IgD-negative memory B cell (primary cell): ENCODE measurements around the gene PKP4. TPM values are rescaled to one million over a fixed set of nuclear protein-coding genes. Genes with fewer than 3 reads are reported as not detected.

Experiments
- H3K27ac Mint-ChIP-seq, 3 donors: one replicate each; pipeline ENCODE4 v1.8.0; 2020 to 2022; ENCODE audit warnings: mild to moderate bottlenecking in 3 of 3, mixed read lengths in 3 of 3, moderate library complexity in 1 of 3
- H3K27me3 Mint-ChIP-seq: one replicate; pipeline ENCODE4 v1.8.0; 2021; ENCODE audit warnings: mixed read lengths
- H3K36me3 Mint-ChIP-seq: one replicate; pipeline ENCODE4 v1.8.0; 2020; ENCODE audit warnings: mild to moderate bottlenecking, mixed read lengths
- H3K4me1 Mint-ChIP-seq, 3 donors: one replicate each; pipeline ENCODE4 v1.8.0; 2020 to 2022; ENCODE audit warnings: mixed read lengths in 3 of 3, mild to moderate bottlenecking in 1 of 3
- H3K4me3 Mint-ChIP-seq, 4 donors: one replicate each; pipeline ENCODE4 v1.8.0; 2020 to 2022; ENCODE audit warnings: mild to moderate bottlenecking in 4 of 4, mixed read lengths in 4 of 4, moderate library complexity in 3 of 4
- H3K9me3 Mint-ChIP-seq, 3 donors: one replicate each; pipeline ENCODE4 v1.8.0; 2020 to 2021; ENCODE audit warnings: mixed read lengths in 3 of 3, mild to moderate bottlenecking in 1 of 3
- polyA plus RNA-seq: library from polyadenylated mRNA; unstranded; fragments of 300-500 nt; fragmentation: Illumina TruSeq; gene quantifications from one replicate; pipeline ENCODE4 v1.2.3, GENCODE V29; 2021

PKP4 gene
- polyA plus RNA-seq, 1 donor from 2014 or later: 0.45 TPM

DNA sequence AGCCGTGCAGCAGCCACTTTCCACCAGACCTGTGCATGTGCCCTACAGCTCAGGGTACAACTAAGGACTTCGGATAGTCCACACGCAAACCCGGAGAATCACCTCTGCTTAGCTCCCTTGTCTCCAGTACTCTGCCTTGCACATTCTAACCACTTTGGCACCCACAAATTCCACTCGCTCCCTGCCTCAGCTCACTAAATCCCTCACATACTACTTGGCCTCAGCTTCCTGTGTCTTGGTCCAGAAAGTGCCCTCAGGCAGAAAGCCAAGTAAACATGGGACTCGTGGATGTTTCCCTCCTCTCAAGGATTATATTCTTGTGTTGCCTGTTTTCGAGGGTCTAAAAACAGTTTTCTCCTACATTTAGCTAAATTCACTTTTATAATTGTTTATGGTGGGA lies 180.6 kb downstream of the PKP4 start:
- Mint-ChIP-seq H3K4me1 (no peaks in the 10 kb centered on the region), H3K27me3 (no peaks in the 10 kb centered on the region), H3K27ac (no peak overlapping the region), H3K4me3 (no peak overlapping the region), H3K9me3 (no peaks in the 10 kb centered on the region), H3K36me3 (peaks cover 6% of the 10 kb centered on the region)

DNA sequence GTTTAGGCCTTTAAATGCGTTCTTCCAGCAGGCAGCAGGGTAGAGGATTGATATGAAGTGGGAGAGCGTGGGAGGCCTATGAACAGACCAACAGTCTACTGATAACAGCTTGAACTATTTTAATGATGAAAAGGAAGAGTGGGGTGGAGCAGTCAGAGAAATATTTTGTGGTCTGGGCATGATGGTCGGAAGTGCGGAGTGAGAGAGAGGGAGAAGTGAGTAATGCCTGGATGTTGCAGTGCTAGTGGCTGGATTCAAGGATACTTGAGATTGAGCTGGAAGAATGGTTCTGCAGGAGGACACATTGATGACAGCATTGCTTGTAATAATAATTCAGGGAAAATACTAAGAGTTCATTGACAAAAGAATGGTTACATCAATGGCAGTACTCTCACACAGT lies 187.4 kb downstream of the PKP4 start:
- no peaks in the 10 kb centered on the region for H3K27me3 Mint-ChIP-seq
- H3K4me1 Mint-ChIP-seq: no peaks in the 10 kb centered on the region
- no peaks in the 10 kb centered on the region for H3K9me3 Mint-ChIP-seq
- peaks cover 9% of the 10 kb centered on the region for H3K36me3 Mint-ChIP-seq
- H3K4me3 Mint-ChIP-seq: peak overlapping the region in 1 of 4 donors; percentile 21
- H3K27ac Mint-ChIP-seq: no peak overlapping the region

DNA sequence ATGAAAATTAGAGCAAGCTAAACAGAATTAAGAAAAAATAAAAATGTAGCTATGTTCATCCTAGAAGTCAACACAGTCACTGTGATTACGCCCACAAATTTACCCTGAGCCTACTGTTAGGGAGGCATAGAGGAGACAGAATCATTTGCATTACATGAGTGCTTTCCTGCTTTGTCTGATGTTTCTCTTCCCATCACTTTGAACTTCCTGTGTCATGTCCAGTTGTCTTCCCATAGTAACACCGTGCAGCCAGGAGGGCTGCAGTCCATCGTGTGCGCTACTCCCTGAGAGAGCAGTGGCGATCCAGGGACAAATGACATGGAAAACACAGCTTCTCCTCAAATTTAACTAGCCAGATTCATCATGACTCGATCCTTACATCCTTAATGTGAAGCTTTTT lies 188.5 kb downstream of the PKP4 start:
- Mint-ChIP-seq H3K36me3 (peaks cover 9% of the 10 kb centered on the region), H3K27ac (no peak overlapping the region), H3K27me3 (no peaks in the 10 kb centered on the region), H3K4me1 (no peaks in the 10 kb centered on the region), H3K4me3 (no peak overlapping the region), H3K9me3 (no peaks in the 10 kb centered on the region)

DNA sequence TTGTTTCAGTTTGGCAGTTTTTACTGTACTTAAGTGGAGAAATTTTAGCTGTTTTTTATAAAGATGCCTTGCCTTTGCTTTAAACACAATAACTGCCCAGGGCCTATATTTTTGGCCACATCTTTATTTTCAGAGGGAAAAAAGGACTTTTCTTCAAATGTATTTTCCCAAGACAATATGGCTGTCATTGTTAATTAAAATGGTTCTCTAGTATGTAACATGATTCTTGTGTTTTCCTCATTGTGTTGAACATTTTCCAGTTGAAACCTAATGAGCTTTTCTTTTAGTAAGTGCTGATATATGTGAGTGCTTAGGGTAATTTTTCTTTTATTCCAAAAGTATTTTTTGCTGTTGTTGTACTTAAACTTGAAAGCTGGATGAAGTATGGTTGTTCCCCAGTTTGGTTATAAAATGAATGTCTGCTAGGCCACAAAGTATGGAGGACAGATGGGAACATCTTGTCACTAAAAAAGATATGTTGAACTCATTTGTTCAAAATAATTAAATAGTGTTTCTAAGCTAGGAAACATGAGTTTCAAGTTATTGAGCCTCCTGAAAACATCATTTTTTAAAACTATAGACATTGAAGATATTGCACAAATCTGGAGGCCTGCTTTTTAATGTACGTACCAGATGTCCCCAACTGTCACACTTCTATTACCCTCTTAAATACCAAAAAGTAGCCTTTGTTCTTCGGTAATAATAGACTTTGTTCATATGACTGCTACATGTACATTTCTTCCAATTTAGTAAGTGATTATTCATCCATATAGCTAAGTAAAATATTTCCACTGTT lies 190.9 kb downstream of the PKP4 start:
- Mint-ChIP-seq H3K4me3 (no peak overlapping the region), H3K36me3 (peaks cover 6% of the 10 kb centered on the region), H3K4me1 (no peaks in the 10 kb centered on the region), H3K27me3 (no peaks in the 10 kb centered on the region), H3K9me3 (no peaks in the 10 kb centered on the region), H3K27ac (no peak overlapping the region)

DNA sequence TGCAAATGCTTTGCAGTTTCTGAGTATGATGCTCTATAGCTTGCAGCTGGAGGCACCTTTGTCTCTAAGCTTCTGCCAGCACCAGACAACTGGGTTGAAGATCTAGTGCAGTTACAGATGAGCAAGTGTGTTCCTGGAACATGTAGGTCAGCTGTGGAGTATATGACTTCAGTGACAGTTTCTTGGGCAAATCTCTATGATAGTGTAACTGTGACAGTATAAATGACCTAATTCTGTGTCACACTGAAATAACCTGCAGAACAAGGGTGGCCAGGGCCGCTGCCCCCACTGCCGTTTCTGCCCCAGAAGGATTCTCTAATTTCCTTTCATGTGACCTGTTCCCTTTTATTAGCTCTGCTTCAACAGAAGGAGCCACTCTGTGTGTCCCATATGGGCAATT lies 193.1 kb downstream of the PKP4 start:
- H3K27me3 Mint-ChIP-seq: no peaks in the 10 kb centered on the region
- peaks cover 5% of the 10 kb centered on the region for H3K36me3 Mint-ChIP-seq
- H3K27ac Mint-ChIP-seq: no peak overlapping the region
- H3K4me3 Mint-ChIP-seq: no peak overlapping the region
- H3K9me3 Mint-ChIP-seq: no peaks in the 10 kb centered on the region
- H3K4me1 Mint-ChIP-seq: no peaks in the 10 kb centered on the region

DNA sequence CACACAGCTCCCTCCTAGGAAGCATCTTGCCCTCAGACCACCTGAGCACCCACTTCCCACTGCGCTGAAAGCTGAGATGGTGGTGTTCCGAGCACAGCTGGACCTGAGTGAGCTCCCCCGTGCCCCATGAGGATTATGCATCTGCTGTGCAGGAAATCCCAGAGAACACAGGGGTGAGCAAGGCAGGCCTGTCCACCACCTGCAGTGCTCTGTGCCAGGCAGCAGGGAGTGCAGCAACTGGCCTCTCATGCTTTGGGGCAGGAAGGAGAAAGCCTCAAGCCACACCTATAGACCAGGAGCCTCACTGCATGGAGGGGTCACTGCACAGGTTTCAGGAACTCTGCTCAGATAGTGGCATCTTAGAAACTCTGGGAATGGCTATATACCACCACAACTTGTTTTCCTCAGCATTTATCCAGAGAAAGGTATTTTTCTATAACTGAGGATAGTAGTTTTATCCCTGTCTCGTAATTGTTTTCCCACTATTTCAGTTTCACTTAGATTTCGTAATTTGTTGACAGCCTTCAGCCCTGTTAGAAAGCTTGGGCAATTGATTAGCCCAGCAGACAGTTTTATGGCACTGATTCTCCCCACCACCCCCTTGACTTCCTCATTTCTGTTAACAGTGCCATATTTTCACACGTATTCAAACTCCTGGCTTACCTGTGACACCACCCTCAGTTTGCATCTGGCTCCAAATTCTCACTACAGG lies 194.1 kb downstream of the PKP4 start:
- Mint-ChIP-seq H3K27me3 (no peaks in the 10 kb centered on the region), H3K27ac (no peak overlapping the region), H3K4me3 (no peak overlapping the region), H3K4me1 (no peaks in the 10 kb centered on the region), H3K9me3 (no peaks in the 10 kb centered on the region), H3K36me3 (peaks cover 2% of the 10 kb centered on the region)

DNA sequence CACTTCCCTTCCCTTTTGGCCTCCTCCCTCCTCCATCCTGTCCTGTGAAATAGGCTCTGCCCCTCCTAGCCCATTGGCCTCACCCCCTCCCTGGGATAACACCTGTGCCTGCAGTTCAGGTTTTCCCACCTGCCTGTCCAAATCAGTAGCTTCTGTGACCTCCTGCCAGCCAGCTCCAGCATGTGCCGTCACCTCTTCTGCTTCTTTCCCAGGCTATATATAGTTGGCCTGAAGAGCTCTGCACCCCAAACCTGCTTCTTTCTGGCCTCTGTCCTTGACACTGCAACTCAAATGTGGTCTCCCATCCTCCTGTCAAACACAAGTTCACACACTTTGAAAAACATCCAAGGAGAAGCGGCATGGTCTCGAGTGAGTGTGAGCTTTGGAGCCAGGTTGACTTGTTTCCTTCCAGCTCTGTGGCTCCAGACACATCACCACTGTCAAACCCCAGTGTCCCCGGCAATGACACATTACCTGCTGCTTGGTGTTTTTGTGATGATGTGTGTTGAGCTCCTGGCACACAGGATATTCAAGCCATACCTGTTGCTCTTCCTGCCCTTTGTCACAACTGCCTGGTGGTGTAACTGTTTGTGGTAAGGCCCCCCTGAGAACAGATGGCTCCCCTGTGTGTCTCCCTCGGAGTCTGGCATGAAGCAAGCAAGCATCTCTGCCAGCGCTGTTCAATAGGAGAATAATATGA lies 194.8 kb downstream of the PKP4 start:
- Mint-ChIP-seq H3K4me3 (no peak overlapping the region), H3K4me1 (no peaks in the 10 kb centered on the region), H3K9me3 (no peaks in the 10 kb centered on the region), H3K27me3 (no peaks in the 10 kb centered on the region), H3K27ac (no peak overlapping the region), H3K36me3 (peaks cover 2% of the 10 kb centered on the region)

DNA sequence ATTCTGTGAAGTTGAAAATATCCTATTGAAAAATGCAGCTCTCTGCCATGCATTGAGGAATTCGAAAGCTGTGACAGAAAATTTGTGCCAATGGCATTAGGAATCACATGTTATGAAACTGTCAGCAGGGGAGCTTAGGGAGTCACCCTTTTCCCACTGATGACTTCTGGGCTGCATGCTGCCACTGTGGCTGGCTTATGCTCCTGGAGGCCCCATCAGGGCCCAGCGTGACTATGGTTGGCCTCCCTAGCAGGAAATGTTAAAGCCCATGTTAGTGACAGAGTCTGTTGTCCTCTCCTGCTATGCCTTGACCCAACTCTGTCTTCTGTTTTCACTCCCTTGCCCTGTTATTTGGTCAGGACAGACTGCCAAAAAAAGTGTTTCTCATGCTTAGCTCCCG lies 198.9 kb downstream of the PKP4 start:
- Mint-ChIP-seq H3K27ac (no peak overlapping the region), H3K36me3 (peaks cover 2% of the 10 kb centered on the region), H3K4me1 (no peaks in the 10 kb centered on the region), H3K27me3 (no peaks in the 10 kb centered on the region), H3K4me3 (no peak overlapping the region), H3K9me3 (no peaks in the 10 kb centered on the region)

DNA sequence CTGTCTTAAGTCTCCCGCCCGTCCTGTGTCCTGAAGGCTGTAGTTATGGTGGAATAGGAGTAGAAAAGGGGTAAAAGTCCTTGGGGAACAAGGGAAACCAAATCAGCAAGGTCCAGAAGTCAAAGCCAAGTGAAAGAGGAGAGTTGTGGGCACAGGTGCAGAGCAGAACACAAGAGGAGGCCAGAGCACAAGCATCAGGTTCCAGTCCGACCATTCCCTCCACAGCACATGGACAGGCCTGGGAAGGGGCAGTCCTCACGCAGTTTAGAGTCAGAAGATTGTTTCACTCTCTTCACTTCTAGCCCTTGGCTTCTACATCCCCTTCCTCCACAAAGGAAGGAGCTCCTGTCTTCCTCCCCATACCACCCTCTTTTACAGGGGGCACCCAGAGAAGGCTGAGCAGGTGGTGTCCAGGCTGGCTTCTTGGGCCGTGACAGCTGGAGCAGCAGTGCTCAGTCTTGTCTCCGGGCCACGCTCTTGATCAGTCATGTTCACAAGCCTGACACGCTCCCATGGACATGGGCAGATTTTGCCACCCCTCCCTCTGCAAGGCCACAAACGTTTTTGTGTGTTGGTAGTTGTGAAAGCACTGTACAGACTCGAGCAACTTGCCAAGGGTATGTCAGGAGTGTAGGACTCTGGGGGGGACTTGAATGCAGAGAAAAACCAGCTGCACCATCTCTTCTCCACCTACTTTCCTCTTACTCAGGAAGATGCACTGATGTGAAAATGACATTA lies 199.9 kb downstream of the PKP4 start:
- Mint-ChIP-seq H3K27me3 (no peaks in the 10 kb centered on the region), H3K27ac (no peak overlapping the region), H3K9me3 (no peaks in the 10 kb centered on the region), H3K4me3 (no peak overlapping the region), H3K36me3 (peaks cover 2% of the 10 kb centered on the region), H3K4me1 (no peaks in the 10 kb centered on the region)

DNA sequence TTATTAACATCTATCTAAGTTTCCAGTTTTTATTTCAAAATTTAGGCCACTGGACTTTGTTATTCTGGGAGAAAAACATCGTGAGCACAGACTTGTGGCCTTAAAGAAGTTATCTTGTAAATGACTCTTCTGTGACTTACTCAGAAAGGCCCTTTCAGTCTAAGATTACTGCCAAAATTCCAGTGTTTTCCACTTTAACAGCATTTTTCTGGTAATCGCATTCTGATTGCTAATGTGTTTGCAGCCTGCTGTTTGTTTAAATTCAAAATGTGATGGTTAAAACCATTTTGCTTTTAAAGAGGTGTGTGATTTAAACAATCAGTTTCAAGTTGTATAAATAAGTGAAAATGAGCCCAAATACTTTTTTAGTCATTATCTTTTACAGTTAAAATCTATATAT lies 201.6 kb downstream of the PKP4 start:
- no peaks in the 10 kb centered on the region for H3K4me1 Mint-ChIP-seq
- no peak overlapping the region for H3K4me3 Mint-ChIP-seq
- no peaks in the 10 kb centered on the region for H3K9me3 Mint-ChIP-seq
- H3K27me3 Mint-ChIP-seq: no peaks in the 10 kb centered on the region
- H3K36me3 Mint-ChIP-seq: no peaks in the 10 kb centered on the region
- H3K27ac Mint-ChIP-seq: no peak overlapping the region

DNA sequence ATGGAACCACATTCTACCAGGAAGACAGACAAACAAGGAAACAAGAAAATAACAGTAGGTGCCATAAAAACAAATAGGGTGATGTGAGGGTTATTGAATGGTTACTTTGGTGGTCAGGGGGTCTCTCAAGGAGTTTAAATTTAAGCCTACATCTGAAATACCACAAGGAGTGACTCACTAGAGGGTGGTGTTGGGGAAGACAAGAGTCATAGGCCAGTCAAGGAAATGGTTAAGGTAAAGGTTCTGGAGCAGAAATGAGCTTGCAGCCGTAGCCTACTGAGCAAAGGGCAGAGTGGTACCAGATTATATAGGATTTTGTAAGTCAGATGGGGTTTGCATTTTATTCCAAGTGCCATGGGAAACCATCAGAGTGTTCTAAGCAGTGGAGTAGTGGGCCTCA lies 202.7 kb downstream of the PKP4 start:
- no peaks in the 10 kb centered on the region for H3K36me3 Mint-ChIP-seq
- no peak overlapping the region for H3K27ac Mint-ChIP-seq
- no peak overlapping the region for H3K4me3 Mint-ChIP-seq
- no peaks in the 10 kb centered on the region for H3K9me3 Mint-ChIP-seq
- no peaks in the 10 kb centered on the region for H3K4me1 Mint-ChIP-seq
- H3K27me3 Mint-ChIP-seq: no peaks in the 10 kb centered on the region

DNA sequence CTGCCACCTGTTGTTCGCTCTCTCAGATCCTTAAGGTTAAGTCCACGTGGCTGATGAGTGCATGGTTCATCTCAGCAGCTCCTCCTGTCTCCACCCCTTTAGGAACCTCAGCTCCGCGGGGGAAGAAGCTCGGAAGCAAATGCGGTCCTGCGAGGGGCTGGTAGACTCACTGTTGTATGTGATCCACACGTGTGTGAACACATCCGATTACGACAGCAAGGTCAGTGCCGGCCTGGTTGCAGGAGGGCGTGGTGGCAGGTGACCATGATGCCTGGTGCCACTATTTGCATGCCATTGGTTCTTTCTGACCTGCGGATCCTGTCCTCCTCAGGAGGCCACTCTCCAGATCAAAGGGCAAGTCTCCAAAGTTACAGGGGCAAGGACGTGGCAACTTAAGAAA lies 204.5 kb downstream of the PKP4 start:
- Mint-ChIP-seq H3K9me3 (no peaks in the 10 kb centered on the region), H3K36me3 (no peaks in the 10 kb centered on the region), H3K27me3 (no peaks in the 10 kb centered on the region), H3K4me1 (no peaks in the 10 kb centered on the region), H3K4me3 (no peak overlapping the region), H3K27ac (no peak overlapping the region)

DNA sequence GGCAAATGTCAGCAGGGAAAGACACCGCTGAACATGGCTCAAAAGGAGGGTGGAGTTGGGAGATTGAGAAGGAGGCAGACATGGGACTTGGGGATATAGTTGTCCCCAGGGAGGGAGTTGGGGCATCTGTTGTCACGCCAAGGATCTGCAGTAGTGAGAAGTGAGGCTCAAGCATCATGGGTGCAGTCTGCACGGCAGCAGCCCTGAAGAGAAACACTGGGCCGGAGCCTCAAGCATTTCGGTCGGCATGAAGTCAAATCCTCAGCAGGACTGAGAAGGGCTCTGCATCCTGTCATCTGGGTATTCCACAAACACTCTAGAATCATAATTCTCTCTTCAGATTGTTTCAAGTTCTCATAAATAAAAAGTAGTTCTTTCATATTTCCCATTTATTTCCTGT lies 205.7 kb downstream of the PKP4 start:
- H3K27me3 Mint-ChIP-seq: no peaks in the 10 kb centered on the region
- no peaks in the 10 kb centered on the region for H3K9me3 Mint-ChIP-seq
- no peak overlapping the region for H3K27ac Mint-ChIP-seq
- no peak overlapping the region for H3K4me3 Mint-ChIP-seq
- H3K36me3 Mint-ChIP-seq: no peaks in the 10 kb centered on the region
- H3K4me1 Mint-ChIP-seq: no peaks in the 10 kb centered on the region

DNA sequence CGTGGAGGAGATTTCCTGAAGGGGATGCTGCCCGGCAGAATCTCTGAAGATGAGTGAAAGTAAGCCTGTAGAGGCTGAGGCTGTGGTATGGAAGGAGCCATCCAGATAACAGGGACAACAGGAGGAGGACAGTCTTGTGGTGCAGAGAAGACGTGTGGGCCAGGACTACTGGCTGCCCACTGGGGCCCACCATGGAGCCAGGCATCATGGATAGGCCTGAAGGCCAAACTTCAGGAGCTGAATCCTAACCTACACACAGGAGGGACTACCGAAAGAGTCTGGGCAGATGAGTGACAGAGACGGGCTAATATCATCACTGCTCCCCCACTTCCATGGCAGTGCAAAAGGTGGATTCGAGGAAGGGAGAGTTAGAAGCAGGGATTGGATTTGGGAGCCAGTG lies 207.0 kb downstream of the PKP4 start:
- peaks cover 2% of the 10 kb centered on the region for H3K36me3 Mint-ChIP-seq
- H3K4me1 Mint-ChIP-seq: no peaks in the 10 kb centered on the region
- no peak overlapping the region for H3K27ac Mint-ChIP-seq
- H3K9me3 Mint-ChIP-seq: no peaks in the 10 kb centered on the region
- no peak overlapping the region for H3K4me3 Mint-ChIP-seq
- H3K27me3 Mint-ChIP-seq: no peaks in the 10 kb centered on the region

DNA sequence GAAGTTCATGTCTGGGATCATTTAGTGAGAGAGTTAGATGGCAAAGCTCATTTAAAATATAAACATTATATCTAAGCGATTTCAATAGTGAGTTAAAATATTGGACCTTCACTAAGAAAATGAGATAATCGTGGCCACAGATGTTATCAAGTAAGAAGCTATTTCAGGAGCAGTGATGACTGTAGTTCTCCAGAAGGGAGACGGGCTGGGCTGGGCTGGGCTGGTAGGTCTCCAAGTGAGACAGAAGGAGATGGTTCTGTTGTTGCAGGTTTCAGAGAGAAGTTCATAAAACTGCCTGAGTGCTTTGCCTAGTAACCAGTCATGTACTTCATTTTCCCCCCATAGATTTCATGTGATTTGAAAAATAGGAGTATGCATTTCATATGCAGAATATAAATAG lies 208.2 kb downstream of the PKP4 start:
- Mint-ChIP-seq H3K36me3 (peaks cover 2% of the 10 kb centered on the region), H3K4me3 (no peak overlapping the region), H3K4me1 (no peaks in the 10 kb centered on the region), H3K9me3 (no peaks in the 10 kb centered on the region), H3K27ac (no peak overlapping the region), H3K27me3 (no peaks in the 10 kb centered on the region)
